Cardiac muscle cell (in vitro differentiated cells and primary cell): ENCODE results near the gene ITGA1. TPM values are rescaled to one million over a fixed set of nuclear protein-coding genes. Genes with fewer than 3 reads are reported as not detected.
A peak's percentile ranks its signal among the peaks of the same experiment; 100 is the strongest.

Source experiments
- DNase-seq, 2 donors: peaks; one replicate each; pipeline versions ENCODE4 v3.0.0 to v3.0.0-alpha.2; 2010 to 2017; ENCODE audit warnings: low read depth in 1 of 2, low spot score in 1 of 2
- H3K27ac ChIP-seq: fragments of 200-600 bp; sonication (generic); 2 replicates; pipeline ENCODE4 v1.5.1; 2016
- H3K27me3 ChIP-seq: fragments of 200-600 bp; sonication (generic); 2 replicates; pipeline ENCODE4 v1.6.0; 2016; ENCODE audit warnings: control low read depth
- H3K36me3 ChIP-seq: fragments of 200-600 bp; sonication (generic); 2 replicates; pipeline ENCODE4 v1.5.1; 2016; ENCODE audit warnings: control low read depth
- H3K4me1 ChIP-seq: fragments of 200-600 bp; sonication (generic); 2 replicates; pipeline ENCODE4 v1.8.1; 2017; ENCODE audit warnings: low read depth, mild to moderate bottlenecking, mixed run types
- H3K4me3 ChIP-seq: fragments of 200-600 bp; sonication (generic); 2 replicates; pipeline ENCODE4 v1.5.1; 2016; ENCODE audit warnings: mild to moderate bottlenecking
- H3K9me3 ChIP-seq: fragments of 200-600 bp; sonication (generic); 2 replicates; pipeline ENCODE4 v1.5.1; 2017; ENCODE audit warnings: low read depth, mild to moderate bottlenecking, control low read depth
- CTCF ChIP-seq: IDR thresholded peaks from 2 replicates; pipeline ENCODE4 v1.5.1; 2012; ENCODE audit warnings: low read depth, mild to moderate bottlenecking, low read length
- polyA plus RNA-seq: library from polyadenylated mRNA; unstranded; fragments of >200 nt; fragmentation: Nextera tagmentation; extraction: Ambion mirVana; gene quantifications from 2 replicates; pipeline ENCODE4 v1.2.1, GENCODE V29; 2016
- total RNA-seq: library from RNA; depleted of rRNA; stranded (reverse); fragments of >200 nt; gene quantifications from 2 replicates; pipeline ENCODE4 v1.2.3, GENCODE V29; 2016

The ITGA1 gene
- total and polyA plus RNA-seq, 2 experiments from 2014 or later: 2.9 to 7.3 TPM

DNA sequence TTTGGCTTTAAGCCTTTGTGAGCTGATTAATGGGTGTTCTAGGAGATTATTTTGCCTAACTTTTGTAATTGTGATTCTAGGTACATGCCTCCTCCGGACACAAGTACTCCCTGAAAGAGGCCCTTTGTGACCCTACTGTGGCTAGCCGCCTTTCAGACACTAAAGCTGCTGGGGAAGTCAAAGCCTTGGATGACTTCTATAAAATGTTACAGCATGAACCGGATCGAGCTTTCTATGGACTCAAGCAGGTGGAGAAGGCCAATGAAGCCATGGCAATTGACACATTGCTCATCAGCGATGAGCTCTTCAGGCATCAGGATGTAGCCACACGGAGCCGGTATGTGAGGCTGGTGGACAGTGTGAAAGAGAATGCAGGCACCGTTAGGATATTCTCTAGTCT, 13.6 kb downstream of the ITGA1 start:
- Histone ChIP-seq H3K4me1 (peaks cover 30% of the 10 kb centered on the region), H3K27me3 (no peaks in the 10 kb centered on the region), H3K9me3 (no peaks in the 10 kb centered on the region), H3K27ac (peak overlapping the region; percentile 94), H3K4me3 (peak overlapping the region; percentile 73), H3K36me3 (no peaks in the 10 kb centered on the region)
- no peak for TF ChIP-seq CTCF
- peak in 1 of 2 donors; percentile 17 for DNase-seq

GRCh38 chr5:52802272-52802973, 14.7 kb downstream of the ITGA1 start:
- no peak for DNase-seq
- H3K4me3 ChIP-seq: peak overlapping the region; percentile 73

DNA sequence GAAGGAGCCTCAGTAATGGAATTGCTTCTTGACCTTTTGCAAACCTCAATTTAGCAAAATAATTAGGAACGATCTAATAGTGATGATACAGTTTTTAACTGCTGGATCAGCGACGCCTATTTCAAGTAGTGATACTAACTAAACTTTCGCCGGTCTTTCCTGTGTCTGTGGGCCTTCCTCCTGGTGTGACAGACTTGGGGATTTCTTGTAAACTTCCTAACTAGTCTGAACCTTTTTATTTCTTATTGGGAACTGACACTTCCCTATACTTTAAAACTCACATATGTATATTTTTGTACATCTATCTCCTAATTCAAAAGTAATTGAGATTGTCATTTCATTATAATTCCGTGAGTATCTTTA, 15.2 kb downstream of the ITGA1 start:
- no peaks in the 10 kb centered on the region for H3K36me3 ChIP-seq
- H3K27me3 ChIP-seq: no peaks in the 10 kb centered on the region
- no peaks in the 10 kb centered on the region for H3K9me3 ChIP-seq
- DNase-seq: no peak
- TF ChIP-seq CTCF: no peak
- peaks cover 30% of the 10 kb centered on the region for H3K4me1 ChIP-seq
- H3K4me3 ChIP-seq: peak overlapping the region; percentile 73
- no peak overlapping the region for H3K27ac ChIP-seq

More at GRCh38 chr5:52802272-52802973, 14.7 kb downstream of the ITGA1 start:
- Histone ChIP-seq H3K27me3 (no peaks in the 10 kb centered on the region), H3K4me1 (peaks cover 30% of the 10 kb centered on the region), H3K27ac (no peak overlapping the region), H3K9me3 (no peaks in the 10 kb centered on the region), H3K36me3 (no peaks in the 10 kb centered on the region)
- TF ChIP-seq CTCF: no peak

GRCh38 chr5:52804387-52804791, 16.7 kb downstream of the ITGA1 start:
- Histone ChIP-seq H3K4me3 (no peak overlapping the region), H3K4me1 (peaks cover 25% of the 10 kb centered on the region), H3K27ac (no peak overlapping the region), H3K9me3 (no peaks in the 10 kb centered on the region), H3K27me3 (no peaks in the 10 kb centered on the region), H3K36me3 (no peaks in the 10 kb centered on the region)
- DNase-seq: peak in 1 of 2 donors; percentile 66
- no peak for TF ChIP-seq CTCF

DNA sequence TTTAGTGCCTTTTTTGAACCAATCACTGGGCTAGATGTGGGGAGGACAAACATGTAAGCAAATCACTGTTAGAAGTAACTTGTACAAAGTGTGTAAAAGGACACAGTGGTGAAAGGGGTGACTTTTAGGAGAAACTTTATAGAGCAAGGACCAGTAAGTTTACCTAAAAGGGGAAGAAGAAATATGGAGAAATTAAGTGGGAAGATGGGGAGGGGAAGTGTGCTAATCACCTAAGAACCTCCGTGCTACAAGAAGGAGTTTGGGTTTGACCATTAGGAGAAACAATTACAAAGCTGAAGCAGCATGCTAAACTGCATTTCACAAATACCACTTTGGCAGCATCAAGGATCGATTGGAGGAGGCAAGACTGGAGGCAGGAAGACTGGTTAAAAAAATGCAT, 17.3 kb downstream of the ITGA1 start:
- Histone ChIP-seq H3K27ac (no peak overlapping the region), H3K4me3 (no peak overlapping the region), H3K4me1 (peaks cover 25% of the 10 kb centered on the region), H3K9me3 (no peaks in the 10 kb centered on the region), H3K27me3 (no peaks in the 10 kb centered on the region), H3K36me3 (no peaks in the 10 kb centered on the region)
- TF ChIP-seq CTCF: no peak
- no peak for DNase-seq
